SK-N-SH treated with all-trans-retinoic acid at 6 μM for 48 hours (cell line): Measurements from ENCODE around the gene ZNF441.

Source experiments
- ATAC-seq: fragments of 200-7000 bp; cut with Tn5 transposase; 3 replicates; pipeline ENCODE4 v1.9.1; 2020; ENCODE audit warnings: mild to moderate bottlenecking, moderate library complexity
- ARNTL ChIP-seq: fragments of 450-650 bp; formaldehyde crosslinking; IDR thresholded peaks from 2 replicates; pipeline ENCODE4 v1.5.0; 2020; ENCODE audit warnings: low read depth, mild to moderate bottlenecking, moderate library complexity, borderline replicate concordance
- BACH2 ChIP-seq: fragments of 250-450 bp; sonication (Bioruptor Pico); IDR thresholded peaks from 2 replicates; pipeline ENCODE4 v1.9.0; 2021; ENCODE audit warnings: mild to moderate bottlenecking, borderline replicate concordance
- CREB5 ChIP-seq: fragments of 250-450 bp; sonication (Bioruptor Pico); IDR thresholded peaks from 2 replicates; pipeline ENCODE4 v1.5.1; 2020; ENCODE audit warnings: low read depth, mild to moderate bottlenecking, moderate library complexity
- CSDC2 ChIP-seq: fragments of 250-450 bp; sonication (Bioruptor Pico); IDR thresholded peaks from 2 replicates; pipeline ENCODE4 v1.5.0; 2020; ENCODE audit warnings: mild to moderate bottlenecking, moderate library complexity
- CSRNP3 ChIP-seq: fragments of 250-450 bp; sonication (Bioruptor Pico); IDR thresholded peaks from 2 replicates; pipeline ENCODE4 v1.5.1; 2021; ENCODE audit warnings: mild to moderate bottlenecking, moderate library complexity
- ESRRG ChIP-seq: fragments of 250-450 bp; sonication (Bioruptor Pico); IDR thresholded peaks from 2 replicates; pipeline ENCODE4 v1.6.1; 2021; ENCODE audit warnings: mild to moderate bottlenecking
- GLIS3 ChIP-seq: fragments of 250-450 bp; sonication (Bioruptor Pico); IDR thresholded peaks from 2 replicates; pipeline ENCODE4 v1.5.0; 2020; ENCODE audit warnings: mild to moderate bottlenecking, moderate library complexity
- ISL1 ChIP-seq: fragments of 250-450 bp; sonication (Bioruptor Pico); IDR thresholded peaks from 2 replicates; pipeline ENCODE4 v2.1.2; 2022; ENCODE audit warnings: mild to moderate bottlenecking, moderate library complexity
- OSR1 ChIP-seq: fragments of 250-450 bp; sonication (Bioruptor Pico); IDR thresholded peaks from 2 replicates; pipeline ENCODE4 v1.8.0; 2022; ENCODE audit warnings: moderate library complexity, mild to moderate bottlenecking, inconsistent platforms
- PATZ1 ChIP-seq: fragments of 250-450 bp; sonication (Bioruptor Pico); IDR thresholded peaks from 2 replicates; pipeline ENCODE4 v1.8.0; 2020; ENCODE audit warnings: mild to moderate bottlenecking, moderate library complexity, borderline replicate concordance
- POU6F1 ChIP-seq: fragments of 250-450 bp; sonication (Bioruptor Pico); IDR thresholded peaks from 2 replicates; pipeline ENCODE4 v1.8.0; 2021; ENCODE audit warnings: low read depth, mild to moderate bottlenecking, moderate library complexity, borderline replicate concordance
- PPARA ChIP-seq: fragments of 250-450 bp; sonication (Bioruptor Pico); IDR thresholded peaks from 2 replicates; pipeline ENCODE4 v1.5.0; 2020; ENCODE audit warnings: mild to moderate bottlenecking, borderline replicate concordance
- RARB ChIP-seq: fragments of 250-450 bp; sonication (Bioruptor Pico); IDR thresholded peaks from 2 replicates; pipeline ENCODE4 v1.8.0; 2021; ENCODE audit warnings: mild to moderate bottlenecking, moderate library complexity
- TCF4 ChIP-seq: fragments of 250-450 bp; sonication (Bioruptor Pico); IDR thresholded peaks from 2 replicates; pipeline ENCODE4 v1.8.0; 2021; ENCODE audit warnings: mild to moderate bottlenecking, moderate library complexity, borderline replicate concordance
- TSHZ2 ChIP-seq: fragments of 250-450 bp; sonication (Bioruptor Pico); IDR thresholded peaks from 2 replicates; pipeline ENCODE4 v1.5.0; 2020; ENCODE audit warnings: mild to moderate bottlenecking, moderate library complexity
- ZFP3 ChIP-seq: fragments of 250-450 bp; sonication (Bioruptor Pico); IDR thresholded peaks from 2 replicates; pipeline ENCODE4 v1.5.0; 2020; ENCODE audit warnings: mild to moderate bottlenecking, moderate library complexity
- ZFP30 ChIP-seq: fragments of 450-650 bp; formaldehyde crosslinking; IDR thresholded peaks from 2 replicates; pipeline ENCODE4 v1.5.0; 2022; ENCODE audit warnings: mild to moderate bottlenecking, moderate library complexity
- ZNF565 ChIP-seq: fragments of 450-650 bp; formaldehyde crosslinking; conservative IDR thresholded peaks from 2 replicates; pipeline ENCODE4 v1.5.0; 2020; ENCODE audit warnings: low read depth, mild to moderate bottlenecking, moderate library complexity
- ZNF70 ChIP-seq: fragments of 450-650 bp; formaldehyde crosslinking; IDR thresholded peaks from 2 replicates; pipeline ENCODE4 v1.5.0; 2020; ENCODE audit warnings: mild to moderate bottlenecking, moderate library complexity

Gene ZNF441

GRCh38 chr19:11749751-11750150 is 17.0 kb upstream of the ZNF441 start:
- ATAC-seq: no peak
- TF ChIP-seq POU6F1 (CRISPR knock-in tag) (no peak), CREB5 (CRISPR knock-in tag) (no peak), OSR1 (CRISPR knock-in tag) (no peak), ZFP30 (CRISPR knock-in tag) (no peak), GLIS3 (no peak), RARB (CRISPR knock-in tag) (no peak), CSRNP3 (CRISPR knock-in tag) (no peak), CSDC2 (no peak), PPARA (CRISPR knock-in tag) (no peak), ZNF565 (CRISPR knock-in tag) (no peak), BACH2 (no peak), TCF4 (CRISPR knock-in tag) (no peak), ISL1 (CRISPR knock-in tag) (no peak), ARNTL (CRISPR knock-in tag) (no peak), ZFP3 (no peak)
- TF ChIP-seq, all 23 proteins: peak for 0

GRCh38 chr19:11752244-11752736 is 14.5 kb upstream of the ZNF441 start:
- TF ChIP-seq RARB (CRISPR knock-in tag): no peak
- TF ChIP-seq ZNF70: no peak
- TF ChIP-seq, all 23 proteins: peak for 0
- no peak for ATAC-seq

- ATAC-seq: no peak
- TF ChIP-seq ZNF565 (CRISPR knock-in tag) (no peak), TCF4 (CRISPR knock-in tag) (no peak), TSHZ2 (CRISPR knock-in tag) (no peak), GLIS3 (no peak), CSDC2 (no peak), ZFP30 (CRISPR knock-in tag) (no peak), CSRNP3 (CRISPR knock-in tag) (no peak), PATZ1 (CRISPR knock-in tag) (no peak), ISL1 (CRISPR knock-in tag) (no peak), ZNF70 (no peak), ESRRG (CRISPR knock-in tag) (no peak), PPARA (CRISPR knock-in tag) (no peak), BACH2 (no peak), POU6F1 (CRISPR knock-in tag) (no peak), ARNTL (CRISPR knock-in tag) (no peak), RARB (CRISPR knock-in tag) (no peak)
These were observed 12.1 kb upstream of the ZNF441 start for GRCh38 chr19:11754663-11755062.
